Hematopoietic multipotent progenitor cell treated with erythropoietin and hydrocortisone succinate and interleukin-3 and kit ligand, for 15 days (in vitro differentiated cells): ENCODE results near the gene KLHL29.

ENCODE experiments used
- DNase-seq: peaks from one replicate; pipeline ENCODE4 v3.0.0-alpha.2; 2015; ENCODE audit warnings: low spot score

Gene KLHL29

GRCh38 chr2:23593752-23594459 lies 208.9 kb downstream of the KLHL29 start:
- no peak for DNase-seq

GRCh38 chr2:23594460-23594825 lies 209.5 kb downstream of the KLHL29 start:
- DNase-seq, result no peak

GRCh38 chr2:23595021-23595420 lies 210.0 kb downstream of the KLHL29 start:
- no peak for DNase-seq

GRCh38 chr2:23595601-23596251 lies 210.7 kb downstream of the KLHL29 start:
- DNase-seq, result no peak

- DNase-seq, result no peak
These were observed 211.4 kb downstream of the KLHL29 start for GRCh38 chr2:23596316-23596885.

GRCh38 chr2:23597687-23598086 lies 212.7 kb downstream of the KLHL29 start:
- no peak for DNase-seq

- no peak for DNase-seq
These were observed 214.0 kb downstream of the KLHL29 start for GRCh38 chr2:23599006-23599405.

GRCh38 chr2:23599667-23600066 lies 214.7 kb downstream of the KLHL29 start:
- DNase-seq, result no peak

- DNase-seq, result no peak
These were observed 215.4 kb downstream of the KLHL29 start for GRCh38 chr2:23600346-23600745.

- no peak for DNase-seq
These were observed 216.5 kb downstream of the KLHL29 start for GRCh38 chr2:23601301-23601965.

- DNase-seq, result no peak
These were observed 217.1 kb downstream of the KLHL29 start for GRCh38 chr2:23602116-23602515.

- DNase-seq, result no peak
These were observed 218.2 kb downstream of the KLHL29 start for GRCh38 chr2:23603156-23603555.

- DNase-seq, result no peak
These were observed 218.6 kb downstream of the KLHL29 start for GRCh38 chr2:23603581-23603980.

- no peak for DNase-seq
These were observed 219.8 kb downstream of the KLHL29 start for GRCh38 chr2:23604731-23605130.

- DNase-seq, result no peak
These were observed 220.3 kb downstream of the KLHL29 start for GRCh38 chr2:23605236-23605635.

- DNase-seq, result no peak
These were observed 221.2 kb downstream of the KLHL29 start for GRCh38 chr2:23606196-23606595.

- DNase-seq, result no peak
These were observed 222.0 kb downstream of the KLHL29 start for GRCh38 chr2:23606968-23607367.

GRCh38 chr2:23607925-23608324 lies 222.9 kb downstream of the KLHL29 start:
- no peak for DNase-seq

GRCh38 chr2:23609254-23609653 lies 224.3 kb downstream of the KLHL29 start:
- DNase-seq, result no peak

- DNase-seq, result no peak
These were observed 226.9 kb downstream of the KLHL29 start for GRCh38 chr2:23611839-23612238.

GRCh38 chr2:23614701-23615100 lies 229.7 kb downstream of the KLHL29 start:
- DNase-seq, result no peak

- no peak for DNase-seq
These were observed 230.4 kb downstream of the KLHL29 start for GRCh38 chr2:23615216-23616020.
